ENCODE measurements around the gene WHRN.

WHRN gene

DNA sequence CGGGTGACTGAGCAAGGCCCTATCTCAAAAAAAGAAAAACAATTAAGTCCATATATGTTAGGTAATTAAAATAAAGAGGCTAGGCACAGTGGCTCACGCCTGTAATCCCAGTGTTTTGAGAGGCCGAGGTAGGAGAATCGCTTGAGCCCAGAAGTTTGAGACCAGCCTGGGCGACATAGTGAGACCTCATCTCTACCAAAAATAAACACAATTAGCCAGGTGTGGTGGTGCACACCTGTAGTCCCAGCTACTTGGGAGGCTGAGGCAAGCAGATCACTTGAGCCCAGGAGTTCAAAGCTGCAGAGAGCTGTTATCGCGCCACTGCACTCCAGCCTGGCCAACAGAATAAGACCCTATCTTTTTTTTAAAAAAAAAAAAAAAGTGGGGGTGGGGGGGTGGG lies 12.3 kb downstream of the WHRN start:
- H3K4me3 ChIP-seq (ENCODE audit: low read depth, low read length): no peak overlapping the region
- TF ChIP-seq, protein P1, sequence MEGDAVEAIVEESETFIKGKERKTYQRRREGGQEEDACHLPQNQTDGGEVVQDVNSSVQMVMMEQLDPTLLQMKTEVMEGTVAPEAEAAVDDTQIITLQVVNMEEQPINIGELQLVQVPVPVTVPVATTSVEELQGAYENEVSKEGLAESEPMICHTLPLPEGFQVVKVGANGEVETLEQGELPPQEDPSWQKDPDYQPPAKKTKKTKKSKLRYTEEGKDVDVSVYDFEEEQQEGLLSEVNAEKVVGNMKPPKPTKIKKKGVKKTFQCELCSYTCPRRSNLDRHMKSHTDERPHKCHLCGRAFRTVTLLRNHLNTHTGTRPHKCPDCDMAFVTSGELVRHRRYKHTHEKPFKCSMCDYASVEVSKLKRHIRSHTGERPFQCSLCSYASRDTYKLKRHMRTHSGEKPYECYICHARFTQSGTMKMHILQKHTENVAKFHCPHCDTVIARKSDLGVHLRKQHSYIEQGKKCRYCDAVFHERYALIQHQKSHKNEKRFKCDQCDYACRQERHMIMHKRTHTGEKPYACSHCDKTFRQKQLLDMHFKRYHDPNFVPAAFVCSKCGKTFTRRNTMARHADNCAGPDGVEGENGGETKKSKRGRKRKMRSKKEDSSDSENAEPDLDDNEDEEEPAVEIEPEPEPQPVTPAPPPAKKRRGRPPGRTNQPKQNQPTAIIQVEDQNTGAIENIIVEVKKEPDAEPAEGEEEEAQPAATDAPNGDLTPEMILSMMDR (IDR thresholded peaks at IDR 0.05; ENCODE audit: borderline replicate concordance, insufficient read depth, low read depth, low read length): no peak

DNA sequence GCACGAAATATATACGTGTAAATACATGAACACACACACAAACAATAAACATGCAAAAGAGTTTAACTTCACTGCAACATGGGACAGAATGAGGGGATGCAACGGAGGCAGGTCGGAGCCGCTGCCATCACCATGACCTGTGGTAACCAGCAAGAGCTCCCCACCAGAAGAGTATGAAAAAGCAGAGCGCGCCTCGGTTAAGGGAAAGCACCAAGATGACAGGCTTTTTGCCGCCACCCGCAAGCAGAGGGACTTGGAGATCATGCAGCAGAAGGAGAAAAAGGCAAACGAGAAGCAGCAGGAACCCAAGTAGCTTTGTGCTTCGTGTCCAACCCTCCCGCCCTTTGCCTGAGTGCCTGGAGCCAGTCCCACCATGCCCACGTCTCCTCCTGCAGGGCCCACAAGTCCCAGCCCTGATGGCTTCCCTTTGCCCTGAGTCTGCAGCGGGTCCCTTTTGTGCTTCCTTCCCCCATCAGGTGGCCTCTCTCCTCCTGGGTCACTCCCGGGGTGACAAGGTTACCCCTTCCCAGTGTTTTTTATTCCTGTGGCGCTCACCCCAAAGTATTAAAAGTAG lies 13.8 kb downstream of the WHRN start:
- TF ChIP-seq, protein P1 (IDR thresholded peaks at IDR 0.05; ENCODE audit: borderline replicate concordance, insufficient read depth, low read depth, low read length): no peak
- no peak overlapping the region for H3K4me3 ChIP-seq (ENCODE audit: low read depth, low read length)

DNA sequence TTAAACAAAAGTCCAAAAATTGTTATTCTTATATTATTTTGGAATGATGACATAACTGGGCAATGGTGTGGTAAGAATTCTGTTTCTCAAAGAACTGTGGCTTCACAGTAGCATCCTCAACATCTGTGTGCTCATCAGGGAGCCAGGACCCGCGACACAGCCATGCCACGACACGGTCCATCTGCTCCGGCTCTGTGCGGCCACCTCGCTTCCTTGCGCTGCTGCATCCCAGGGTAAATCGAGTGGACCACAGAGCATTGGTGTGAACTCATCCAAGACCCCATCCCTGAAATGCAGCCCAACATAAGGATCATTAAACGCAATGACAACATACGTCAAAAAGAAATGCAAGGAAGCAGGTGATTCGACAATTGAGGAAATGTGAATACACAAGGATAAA lies 15.3 kb downstream of the WHRN start:
- TF ChIP-seq, protein P1 (IDR thresholded peaks at IDR 0.05; ENCODE audit: borderline replicate concordance, insufficient read depth, low read depth, low read length): no peak
- no peak overlapping the region for H3K4me3 ChIP-seq (ENCODE audit: low read depth, low read length)

DNA sequence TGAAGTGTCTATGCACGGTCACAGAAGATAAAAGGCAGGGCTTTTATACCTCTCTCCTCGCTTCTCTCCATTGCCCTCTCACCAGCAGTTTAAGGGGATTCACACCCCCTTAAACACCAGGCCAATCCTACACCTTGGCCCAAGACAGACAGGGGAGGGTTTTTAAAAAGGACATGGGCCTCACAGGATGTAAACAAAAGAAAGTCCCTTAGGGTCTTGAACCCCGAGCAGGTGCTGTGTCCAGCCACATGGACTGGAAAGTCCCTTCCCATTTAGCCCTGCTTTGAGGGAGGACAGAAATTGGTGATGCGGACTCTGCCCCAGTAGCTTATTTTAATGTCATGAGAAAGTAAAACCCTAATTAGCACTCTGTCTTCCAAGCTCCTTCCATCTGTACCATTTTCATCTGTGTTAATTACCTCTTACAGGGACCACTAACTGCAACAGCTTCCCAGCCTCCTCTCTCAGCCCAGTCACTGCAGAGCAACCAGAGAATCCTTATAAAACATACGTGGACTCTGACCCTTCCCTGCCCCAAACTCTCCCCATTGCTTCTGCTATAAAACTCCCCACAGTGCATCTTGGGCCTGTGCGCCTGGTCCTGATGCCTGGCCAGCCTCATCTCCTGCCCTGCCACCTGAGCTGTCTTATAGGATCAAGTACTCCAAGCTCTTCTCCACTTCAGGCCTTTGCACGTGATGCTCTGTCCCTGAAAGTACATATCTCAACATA lies 16.7 kb downstream of the WHRN start:
- H3K4me3 ChIP-seq (ENCODE audit: low read depth, low read length): no peak overlapping the region
- TF ChIP-seq, protein P1 (IDR thresholded peaks at IDR 0.05; ENCODE audit: borderline replicate concordance, insufficient read depth, low read depth, low read length): no peak

DNA sequence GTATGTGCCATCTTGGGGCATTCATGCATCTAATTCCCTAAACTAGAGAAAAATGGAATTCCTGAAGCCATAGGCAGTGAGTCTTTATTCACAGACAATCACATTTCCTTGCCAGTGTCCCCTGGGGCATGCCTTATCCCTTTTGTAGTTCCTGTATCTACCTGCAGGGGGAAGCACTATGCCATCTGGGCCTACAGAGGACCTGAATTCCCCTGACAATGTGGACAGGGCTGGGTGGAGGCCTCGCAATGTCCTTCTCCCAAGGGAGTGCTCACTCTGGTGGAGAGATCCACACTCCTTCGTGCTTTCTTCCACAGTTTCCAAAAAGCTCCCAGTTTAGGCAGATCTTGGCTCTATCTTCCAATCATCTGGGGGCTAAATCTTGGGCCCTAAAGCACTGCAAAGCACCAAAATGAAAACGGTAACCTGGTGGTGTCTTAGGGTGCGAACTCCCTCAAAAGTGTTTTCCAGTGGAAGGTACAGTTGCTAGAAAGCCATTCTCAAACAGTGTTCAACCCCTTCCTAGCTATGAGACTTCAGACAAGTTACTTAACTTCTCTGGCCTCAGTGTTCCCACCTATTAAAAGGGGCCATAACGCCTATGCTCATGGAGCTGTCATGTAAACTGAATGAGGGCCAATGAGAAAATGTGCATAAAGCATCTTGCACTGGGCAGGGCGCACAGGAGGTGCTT lies 17.5 kb downstream of the WHRN start:
- H3K4me3 ChIP-seq (ENCODE audit: low read depth, low read length): no peak overlapping the region
- TF ChIP-seq, protein P1 (IDR thresholded peaks at IDR 0.05; ENCODE audit: borderline replicate concordance, insufficient read depth, low read depth, low read length): peak; percentile 87

DNA sequence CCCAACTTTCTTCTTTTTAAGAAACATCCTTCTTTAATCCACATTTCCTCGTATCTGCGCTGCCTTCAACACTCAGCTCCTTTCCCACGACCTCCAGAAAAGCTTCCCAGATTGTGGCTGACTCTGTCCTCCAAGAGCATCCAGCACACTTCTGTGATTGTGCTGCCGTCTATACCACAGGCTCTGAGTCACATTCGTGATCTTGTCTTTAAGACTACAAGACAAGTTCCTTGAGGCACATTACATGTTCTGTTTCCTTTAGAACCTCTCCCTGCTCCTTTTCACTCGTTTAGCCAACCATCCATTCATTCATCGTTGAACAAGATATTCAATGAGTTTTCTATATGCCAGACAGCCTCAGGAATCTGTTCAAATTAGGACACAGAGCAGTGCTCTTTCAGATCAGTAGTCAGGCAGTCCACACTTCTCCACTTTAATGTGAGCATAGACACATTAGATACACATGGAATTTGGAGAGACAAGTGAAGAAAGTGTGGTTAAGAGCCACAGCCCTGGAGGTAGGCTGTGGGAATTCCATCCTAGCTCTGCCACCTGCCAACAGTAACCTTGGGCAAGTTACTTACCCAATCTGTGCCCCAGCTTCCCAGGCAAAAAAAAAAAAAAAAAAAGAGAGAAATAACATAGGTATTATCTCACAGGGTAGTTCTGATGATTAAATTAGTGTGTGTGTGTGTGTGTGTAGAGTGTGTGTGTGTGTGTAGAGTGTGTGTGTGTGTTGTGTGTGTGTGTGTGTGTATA lies 18.9 kb downstream of the WHRN start:
- TF ChIP-seq, protein P1 (IDR thresholded peaks at IDR 0.05; ENCODE audit: borderline replicate concordance, insufficient read depth, low read depth, low read length): no peak
- H3K4me3 ChIP-seq (ENCODE audit: low read depth, low read length): no peak overlapping the region
